SK-N-SH (cell line): ENCODE data around the gene NR2F1-AS1.

Experiments
- CTCF ChIP-seq: fragments of 200-600 bp; sonication (generic); IDR thresholded peaks from 2 replicates; pipeline ENCODE4 v1.6.1; 2017; ENCODE audit warnings: antibody characterized with exemption, mild to moderate bottlenecking, moderate library complexity
- EP300 ChIP-seq, 2 experiments: IDR thresholded peaks; 2 replicates each; pipeline versions ENCODE4 v1.4.0 to v1.6.1; 2012; ENCODE audit warnings: borderline replicate concordance in 1 of 2, low read depth in 1 of 2, low read length in 1 of 2
- FOXM1 ChIP-seq: IDR thresholded peaks from 2 replicates; pipeline ENCODE4 v1.4.0; 2012; ENCODE audit warnings: low read depth, mild to moderate bottlenecking
- GABPA ChIP-seq: IDR thresholded peaks from 2 replicates; pipeline ENCODE4 v1.4.0; 2012; ENCODE audit warnings: low read depth, mild to moderate bottlenecking
- GATA2 ChIP-seq: sonication (generic); formaldehyde crosslinking; IDR thresholded peaks from 2 replicates; pipeline ENCODE4 v1.5.0; 2020; ENCODE audit warnings: mild to moderate bottlenecking, missing genetic modification reagents
- MEF2A ChIP-seq: IDR thresholded peaks from 2 replicates; pipeline ENCODE4 v1.4.0; 2012; ENCODE audit warnings: low read depth, borderline replicate concordance
- MXI1 ChIP-seq: IDR thresholded peaks from 2 replicates; pipeline ENCODE4 v1.6.1; 2012; ENCODE audit warnings: mild to moderate bottlenecking, low read depth, low read length, improper control_type of control experiment
- NRF1 ChIP-seq: IDR thresholded peaks from 2 replicates; pipeline ENCODE4 v1.6.1; 2012; ENCODE audit warnings: low read depth, mild to moderate bottlenecking, low read length
- POLR2AphosphoS5 ChIP-seq: IDR thresholded peaks from 2 replicates; pipeline ENCODE4 v1.6.1; 2012; ENCODE audit warnings: low read depth, low read length
- REST ChIP-seq: IDR thresholded peaks from 2 replicates; pipeline ENCODE4 v1.6.1; 2012; ENCODE audit warnings: mild to moderate bottlenecking, low read depth, low read length, moderate library complexity
- SIN3A ChIP-seq: IDR thresholded peaks from 2 replicates; pipeline ENCODE4 v1.6.1; 2012; ENCODE audit warnings: low read depth, mild to moderate bottlenecking, low read length, moderate library complexity, borderline replicate concordance
- TAF1 ChIP-seq: IDR thresholded peaks from 2 replicates; pipeline ENCODE4 v1.6.1; 2012; ENCODE audit warnings: low read depth, mild to moderate bottlenecking, low read length, moderate library complexity, borderline replicate concordance
- YY1 ChIP-seq: IDR thresholded peaks from 2 replicates; pipeline ENCODE4 v1.4.0; 2012; ENCODE audit warnings: low read depth, mild to moderate bottlenecking

GRCh38 chr5:93578813-93579691, 2.0 kb downstream of the NR2F1-AS1 start:
- TF ChIP-seq CTCF (no peak), MXI1 (no peak), TAF1 (no peak), YY1 (no peak), EP300 (IDR thresholded peaks at IDR 0.05; ENCODE audit: borderline replicate concordance in 1 of 2, low read depth in 1 of 2, low read length in 1 of 2) (no peak), GATA2 (CRISPR knock-in tag) (no peak), GABPA (no peak), REST (no peak), POLR2AphosphoS5 (no peak; the same call in 1 of the 2 replicates), NRF1 (no peak), FOXM1 (no peak), MEF2A (no peak), SIN3A (no peak)
